ENCODE results near the gene ATF4.

ATF4 gene

DNA sequence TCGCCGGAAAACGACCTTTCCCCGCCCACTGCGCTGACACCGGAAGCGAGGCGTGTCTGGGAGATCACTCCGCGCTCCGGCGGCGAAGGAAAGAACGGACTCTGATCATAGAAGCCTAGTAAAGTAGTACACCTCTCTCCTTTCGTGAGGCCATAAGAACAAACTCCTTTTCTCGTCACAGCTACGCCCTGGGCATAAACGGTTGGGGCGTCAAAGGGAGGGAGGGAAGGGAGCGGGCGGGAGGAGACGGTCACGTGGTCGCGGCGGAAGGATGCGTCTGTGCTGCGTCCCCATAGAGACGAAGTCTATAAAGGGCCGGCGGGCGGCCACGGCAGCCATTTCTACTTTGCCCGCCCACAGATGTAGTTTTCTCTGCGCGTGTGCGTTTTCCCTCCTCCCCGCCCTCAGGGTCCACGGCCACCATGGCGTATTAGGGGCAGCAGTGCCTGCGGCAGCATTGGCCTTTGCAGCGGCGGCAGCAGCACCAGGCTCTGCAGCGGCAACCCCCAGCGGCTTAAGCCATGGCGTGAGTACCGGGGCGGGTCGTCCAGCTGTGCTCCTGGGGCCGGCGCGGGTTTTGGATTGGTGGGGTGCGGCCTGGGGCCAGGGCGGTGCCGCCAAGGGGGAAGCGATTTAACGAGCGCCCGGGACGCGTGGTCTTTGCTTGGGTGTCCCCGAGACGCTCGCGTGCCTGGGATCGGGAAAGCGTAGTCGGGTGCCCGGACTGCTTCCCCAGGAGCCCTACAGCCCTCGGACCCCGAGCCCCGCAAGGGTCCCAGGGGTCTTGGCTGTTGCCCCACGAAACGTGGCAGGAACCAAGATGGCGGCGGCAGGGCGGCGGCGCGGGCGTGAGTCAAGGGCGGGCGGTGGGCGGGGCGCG is at the start of gene ATF4:
TSS of gene ATF4 (plus strand) at position 337 of the 880 bp plus-strand sequence. CDS start 884 bp downstream, outside the sequence.
- Histone ChIP-seq H3K9ac (ENCODE audit: low read depth, low read length) (peak within 1 kb of the TSS; percentile 92), H3K4me1 (ENCODE audit: insufficient read depth, low read length) (peaks cover 7% of the 10 kb centered on the region; the same call in 1 of the 2 replicates), H3K9me3 (ENCODE audit: insufficient read depth, low read depth, low read length) (no peaks in the 10 kb centered on the region), H3K27ac (ENCODE audit: low read length) (peak within 1 kb of the TSS; percentile 97), H3K4me3 (ENCODE audit: low read length) (peak within 1 kb of the TSS; percentile 93), H3K27me3 (ENCODE audit: insufficient read depth, low read length) (peaks cover 18% of the 10 kb centered on the region), H3K36me3 (ENCODE audit: insufficient read depth, low read depth, low read length) (peaks cover 60% of the 10 kb centered on the region)

DNA sequence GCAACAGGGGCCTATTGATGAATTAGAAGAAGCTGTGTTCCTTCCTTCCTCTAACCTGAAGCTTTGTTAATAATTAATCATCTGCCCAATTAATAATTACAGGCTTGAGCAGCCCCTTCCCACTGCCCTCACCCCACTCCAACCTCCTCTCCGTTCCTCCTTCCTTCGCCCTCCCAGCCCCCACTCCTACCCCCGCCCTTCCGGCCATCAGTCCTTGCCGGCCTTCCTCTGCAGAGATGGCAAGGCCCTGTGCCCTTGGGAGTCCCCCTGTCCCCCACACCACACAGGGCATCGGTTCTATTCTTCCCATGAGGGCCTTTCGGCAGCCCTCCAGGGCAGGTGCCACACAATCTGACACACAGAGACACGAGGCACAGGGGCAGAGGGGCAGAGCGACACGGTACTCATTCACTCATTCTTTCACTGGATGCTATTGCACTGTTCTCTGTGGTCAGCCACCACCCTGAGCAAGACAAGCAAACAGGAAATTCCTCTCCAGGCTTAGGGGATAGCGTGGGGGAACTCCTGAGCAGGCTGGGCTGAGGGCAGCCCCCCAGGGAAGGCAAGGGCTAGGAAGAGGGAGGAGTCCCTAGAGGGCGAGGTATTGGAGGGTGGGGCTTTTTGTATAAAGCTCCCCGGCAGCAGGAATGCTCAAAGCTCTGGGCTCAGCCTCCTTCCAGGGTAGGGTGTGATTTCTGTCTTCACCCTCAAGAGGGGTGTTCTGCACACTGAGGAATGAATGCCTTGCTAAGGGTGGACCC is 48.8 kb upstream of the ATF4 start:
- no peaks in the 10 kb centered on the region for H3K9me3 ChIP-seq (ENCODE audit: insufficient read depth, low read depth, low read length)
- no peak overlapping the region for H3K27ac ChIP-seq (ENCODE audit: low read length)
- H3K36me3 ChIP-seq (ENCODE audit: insufficient read depth, low read depth, low read length) = no peaks in the 10 kb centered on the region
- H3K4me1 ChIP-seq (ENCODE audit: insufficient read depth, low read length) = peaks cover 36% of the 10 kb centered on the region
- no peak overlapping the region for H3K4me3 ChIP-seq (ENCODE audit: low read length)
- H3K9ac ChIP-seq (ENCODE audit: low read depth, low read length) = no peak overlapping the region; the same call in 1 of the 2 replicates
- no peaks in the 10 kb centered on the region for H3K27me3 ChIP-seq (ENCODE audit: insufficient read depth, low read length)

DNA sequence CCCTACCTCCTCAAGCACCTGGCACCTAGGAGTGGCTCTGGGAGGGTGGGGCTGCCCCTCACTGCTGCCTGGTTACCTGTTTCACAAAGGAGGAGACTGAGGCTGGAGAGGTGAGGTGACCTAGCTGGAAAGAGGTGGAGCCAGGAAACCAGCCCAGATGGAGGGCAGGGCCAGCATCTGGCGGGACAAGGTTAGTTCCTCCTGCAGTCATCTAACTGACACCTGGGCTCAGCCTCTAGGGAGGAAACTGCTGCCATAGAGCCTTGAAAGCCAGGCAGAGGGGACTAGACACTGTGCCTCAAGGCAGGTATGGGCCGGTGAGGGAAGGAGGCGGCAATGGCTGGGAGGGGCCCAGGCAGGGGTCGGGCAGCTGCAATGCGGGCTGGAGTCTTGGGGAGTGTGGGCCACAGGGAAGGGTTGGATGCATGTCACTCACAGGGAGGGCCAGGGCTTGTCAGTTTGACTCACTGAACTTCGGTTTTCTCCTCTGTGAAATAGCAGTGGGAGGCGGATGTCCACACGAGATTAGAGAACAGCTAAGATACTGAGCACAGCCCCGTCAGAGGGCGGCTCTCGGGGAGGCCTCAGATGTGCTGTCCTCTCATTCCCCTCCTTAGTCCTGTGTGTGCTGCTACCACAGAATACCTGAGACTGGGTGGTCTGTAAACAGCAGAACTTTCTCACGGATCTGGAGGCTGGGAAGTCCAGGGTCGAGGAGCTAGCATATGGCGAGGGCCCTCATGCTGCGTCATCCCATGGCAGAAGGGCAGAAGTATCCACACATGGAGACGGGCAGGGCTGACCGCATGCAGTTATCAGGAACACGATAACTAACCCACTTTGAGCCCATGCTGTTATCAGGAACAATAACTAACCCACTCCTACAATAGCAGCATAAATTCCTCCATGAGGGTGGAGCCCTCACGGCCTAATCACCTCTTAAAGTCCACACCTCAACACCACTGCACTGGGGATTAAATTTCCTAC is 47.5 kb upstream of the ATF4 start:
- Histone ChIP-seq H3K27ac (ENCODE audit: low read length) (no peak overlapping the region), H3K4me1 (ENCODE audit: insufficient read depth, low read length) (peaks cover 36% of the 10 kb centered on the region), H3K9ac (ENCODE audit: low read depth, low read length) (no peak overlapping the region), H3K4me3 (ENCODE audit: low read length) (no peak overlapping the region), H3K9me3 (ENCODE audit: insufficient read depth, low read depth, low read length) (no peaks in the 10 kb centered on the region), H3K36me3 (ENCODE audit: insufficient read depth, low read depth, low read length) (no peaks in the 10 kb centered on the region), H3K27me3 (ENCODE audit: insufficient read depth, low read length) (no peaks in the 10 kb centered on the region)

GRCh38 chr22:39473851-39474250 is 46.5 kb upstream of the ATF4 start:
- Histone ChIP-seq H3K27me3 (ENCODE audit: insufficient read depth, low read length) (no peaks in the 10 kb centered on the region), H3K9me3 (ENCODE audit: insufficient read depth, low read depth, low read length) (no peaks in the 10 kb centered on the region), H3K9ac (ENCODE audit: low read depth, low read length) (no peak overlapping the region), H3K27ac (ENCODE audit: low read length) (no peak overlapping the region), H3K36me3 (ENCODE audit: insufficient read depth, low read depth, low read length) (no peaks in the 10 kb centered on the region), H3K4me3 (ENCODE audit: low read length) (no peak overlapping the region), H3K4me1 (ENCODE audit: insufficient read depth, low read length) (peaks cover 36% of the 10 kb centered on the region)

GRCh38 chr22:39474351-39475111 is 45.8 kb upstream of the ATF4 start:
- Histone ChIP-seq H3K4me3 (ENCODE audit: low read length) (no peak overlapping the region), H3K36me3 (ENCODE audit: insufficient read depth, low read depth, low read length) (no peaks in the 10 kb centered on the region), H3K27ac (ENCODE audit: low read length) (no peak overlapping the region), H3K9ac (ENCODE audit: low read depth, low read length) (peak overlapping the region; percentile 45; the same call in 1 of the 2 replicates), H3K27me3 (ENCODE audit: insufficient read depth, low read length) (no peaks in the 10 kb centered on the region), H3K4me1 (ENCODE audit: insufficient read depth, low read length) (peaks cover 36% of the 10 kb centered on the region), H3K9me3 (ENCODE audit: insufficient read depth, low read depth, low read length) (no peaks in the 10 kb centered on the region)

- H3K9me3 ChIP-seq (ENCODE audit: insufficient read depth, low read depth, low read length) = no peaks in the 10 kb centered on the region
- H3K4me3 ChIP-seq (ENCODE audit: low read length) = no peak overlapping the region
- no peak overlapping the region for H3K9ac ChIP-seq (ENCODE audit: low read depth, low read length)
- H3K4me1 ChIP-seq (ENCODE audit: insufficient read depth, low read length) = peaks cover 34% of the 10 kb centered on the region
- H3K27ac ChIP-seq (ENCODE audit: low read length) = no peak overlapping the region
- no peaks in the 10 kb centered on the region for H3K27me3 ChIP-seq (ENCODE audit: insufficient read depth, low read length)
- no peaks in the 10 kb centered on the region for H3K36me3 ChIP-seq (ENCODE audit: insufficient read depth, low read depth, low read length)
Observed at GRCh38 chr22:39475337-39475736, 45.0 kb upstream of the ATF4 start.

DNA sequence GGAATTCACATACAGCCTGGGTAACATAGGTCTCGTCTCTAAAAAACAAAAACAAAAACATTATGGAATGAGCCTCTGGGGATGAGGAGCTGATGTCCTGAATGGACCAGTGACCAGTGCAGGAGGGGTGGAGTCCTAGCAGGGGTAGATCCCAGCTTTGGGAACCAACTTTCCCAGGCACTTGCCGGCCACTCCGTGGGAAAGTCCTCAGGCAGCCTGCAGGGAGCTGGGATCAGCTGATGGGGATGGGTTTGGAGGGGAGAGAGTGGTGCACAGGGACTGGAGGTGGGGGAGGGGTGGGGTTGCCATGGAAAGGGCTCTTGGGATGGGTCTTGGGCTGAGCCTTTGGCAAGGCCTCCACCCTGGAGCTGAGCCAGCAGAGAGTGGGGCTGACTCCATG is 44.5 kb upstream of the ATF4 start:
- no peaks in the 10 kb centered on the region for H3K27me3 ChIP-seq (ENCODE audit: insufficient read depth, low read length)
- H3K9me3 ChIP-seq (ENCODE audit: insufficient read depth, low read depth, low read length) = no peaks in the 10 kb centered on the region
- no peaks in the 10 kb centered on the region for H3K36me3 ChIP-seq (ENCODE audit: insufficient read depth, low read depth, low read length)
- H3K4me3 ChIP-seq (ENCODE audit: low read length) = no peak overlapping the region
- peaks cover 28% of the 10 kb centered on the region for H3K4me1 ChIP-seq (ENCODE audit: insufficient read depth, low read length)
- H3K9ac ChIP-seq (ENCODE audit: low read depth, low read length) = no peak overlapping the region
- H3K27ac ChIP-seq (ENCODE audit: low read length) = no peak overlapping the region

- Histone ChIP-seq H3K4me1 (ENCODE audit: insufficient read depth, low read length) (peaks cover 21% of the 10 kb centered on the region), H3K27me3 (ENCODE audit: insufficient read depth, low read length) (no peaks in the 10 kb centered on the region), H3K4me3 (ENCODE audit: low read length) (no peak overlapping the region), H3K9me3 (ENCODE audit: insufficient read depth, low read depth, low read length) (no peaks in the 10 kb centered on the region), H3K27ac (ENCODE audit: low read length) (no peak overlapping the region), H3K36me3 (ENCODE audit: insufficient read depth, low read depth, low read length) (no peaks in the 10 kb centered on the region), H3K9ac (ENCODE audit: low read depth, low read length) (no peak overlapping the region)
Observed at GRCh38 chr22:39476664-39477063, 43.7 kb upstream of the ATF4 start.

DNA sequence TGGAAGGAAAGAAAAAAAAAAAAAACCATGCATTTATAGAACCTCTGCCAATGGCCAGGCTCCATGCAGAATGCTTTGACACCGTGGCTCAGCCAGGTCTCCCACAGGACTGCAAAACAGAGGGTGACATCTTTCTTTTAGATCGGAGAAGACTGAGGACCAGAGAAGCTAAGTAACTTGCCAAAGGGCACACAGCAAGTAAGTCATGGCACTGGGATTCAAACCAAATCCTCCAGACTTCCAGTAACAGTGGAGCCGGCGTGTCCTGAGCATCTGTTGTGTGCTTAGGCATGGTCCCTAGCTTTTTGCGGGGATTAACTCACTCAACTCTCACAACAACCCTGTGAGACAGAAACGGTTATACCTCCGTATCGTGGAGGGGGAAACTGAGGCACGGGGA is 42.8 kb upstream of the ATF4 start:
- no peaks in the 10 kb centered on the region for H3K36me3 ChIP-seq (ENCODE audit: insufficient read depth, low read depth, low read length)

GRCh38 chr22:39478441-39478850 is 41.9 kb upstream of the ATF4 start:
- H3K9me3 ChIP-seq (ENCODE audit: insufficient read depth, low read depth, low read length) = no peaks in the 10 kb centered on the region
- no peak overlapping the region for H3K9ac ChIP-seq (ENCODE audit: low read depth, low read length)
- peaks cover 12% of the 10 kb centered on the region for H3K4me1 ChIP-seq (ENCODE audit: insufficient read depth, low read length)
- H3K36me3 ChIP-seq (ENCODE audit: insufficient read depth, low read depth, low read length) = no peaks in the 10 kb centered on the region
- H3K27me3 ChIP-seq (ENCODE audit: insufficient read depth, low read length) = no peaks in the 10 kb centered on the region
- H3K27ac ChIP-seq (ENCODE audit: low read length) = no peak overlapping the region
- H3K4me3 ChIP-seq (ENCODE audit: low read length) = no peak overlapping the region

More for the DNA sequence above, 42.8 kb upstream of the ATF4 start:
- H3K27ac ChIP-seq (ENCODE audit: low read length) = no peak overlapping the region
- H3K4me1 ChIP-seq (ENCODE audit: insufficient read depth, low read length) = peaks cover 13% of the 10 kb centered on the region
- no peak overlapping the region for H3K9ac ChIP-seq (ENCODE audit: low read depth, low read length)
- H3K4me3 ChIP-seq (ENCODE audit: low read length) = no peak overlapping the region
- no peaks in the 10 kb centered on the region for H3K27me3 ChIP-seq (ENCODE audit: insufficient read depth, low read length)
- no peaks in the 10 kb centered on the region for H3K9me3 ChIP-seq (ENCODE audit: insufficient read depth, low read depth, low read length)

Measured in iPS-20b (cell line).